ENCODE data around the gene MRPL49. TPM values are rescaled to one million over a fixed set of nuclear protein-coding genes. Genes with fewer than 3 reads are reported as not detected.
A peak's percentile ranks its signal among the peaks of the same experiment; 100 is the strongest.

The MRPL49 gene
- total and polyA plus RNA-seq, 2 of the 13 experiments (the other 11 are each of a cell fraction or from before 2014, with no cell fraction given) = 39.2 to 53.3 TPM

DNA sequence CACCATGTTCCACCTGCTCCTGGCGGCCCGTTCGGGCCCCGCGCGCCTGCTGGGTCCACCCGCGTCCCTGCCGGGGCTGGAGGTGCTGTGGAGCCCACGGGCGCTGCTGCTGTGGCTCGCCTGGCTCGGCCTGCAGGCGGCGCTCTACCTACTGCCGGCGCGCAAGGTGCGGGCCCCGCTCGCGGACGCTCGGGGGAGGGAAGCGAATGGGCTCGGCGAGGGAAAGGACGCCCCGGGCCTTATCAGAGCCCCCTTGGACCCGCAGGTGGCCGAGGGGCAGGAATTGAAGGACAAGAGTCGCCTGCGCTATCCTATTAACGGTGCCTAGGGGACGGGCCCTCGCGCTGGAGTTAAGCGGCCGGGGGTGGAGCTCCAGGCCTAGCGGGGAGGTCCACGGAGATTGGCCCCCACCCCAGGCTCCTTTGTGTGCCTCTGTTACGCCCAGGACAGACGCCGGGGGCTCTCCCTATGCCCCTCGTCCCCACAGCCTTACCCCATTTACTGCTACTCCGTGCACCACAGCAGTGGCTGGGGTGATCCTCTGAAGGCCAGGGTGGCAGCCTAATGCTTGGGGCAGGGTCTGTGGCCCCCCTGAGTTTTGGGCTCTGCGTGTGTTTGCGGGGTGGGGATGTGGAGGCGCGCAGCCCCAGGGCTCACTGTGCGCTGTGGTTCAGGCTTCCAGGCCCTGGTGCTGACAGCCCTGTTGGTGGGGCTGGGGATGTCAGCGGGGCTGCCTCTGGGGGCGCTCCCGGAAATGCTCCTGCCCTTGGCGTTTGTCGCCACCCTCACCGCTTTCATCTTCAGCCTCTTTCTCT, 9.4 kb upstream of the MRPL49 start (continued):
- TF ChIP-seq, protein P1, sequence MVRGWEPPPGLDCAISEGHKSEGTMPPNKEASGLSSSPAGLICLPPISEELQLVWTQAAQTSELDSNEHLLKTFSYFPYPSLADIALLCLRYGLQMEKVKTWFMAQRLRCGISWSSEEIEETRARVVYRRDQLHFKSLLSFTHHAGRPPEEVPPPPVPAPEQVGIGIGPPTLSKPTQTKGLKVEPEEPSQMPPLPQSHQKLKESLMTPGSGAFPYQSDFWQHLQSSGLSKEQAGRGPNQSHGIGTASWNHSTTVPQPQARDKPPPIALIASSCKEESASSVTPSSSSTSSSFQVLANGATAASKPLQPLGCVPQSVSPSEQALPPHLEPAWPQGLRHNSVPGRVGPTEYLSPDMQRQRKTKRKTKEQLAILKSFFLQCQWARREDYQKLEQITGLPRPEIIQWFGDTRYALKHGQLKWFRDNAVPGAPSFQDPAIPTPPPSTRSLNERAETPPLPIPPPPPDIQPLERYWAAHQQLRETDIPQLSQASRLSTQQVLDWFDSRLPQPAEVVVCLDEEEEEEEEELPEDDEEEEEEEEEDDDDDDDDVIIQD (CRISPR knock-in tag; IDR thresholded peaks at IDR 0.05; ENCODE audit: low read depth) = no peak
- no peak for TF ChIP-seq KDM6A (CRISPR knock-in tag; IDR thresholded peaks at IDR 0.05; ENCODE audit: low read depth)
- no peak for TF ChIP-seq ZNF577 (CRISPR knock-in tag; IDR thresholded peaks at IDR 0.05; ENCODE audit: borderline replicate concordance, low read depth)
- 0 out of 2 replicates have a peak, but pooled peaks have one; percentile 3 for TF ChIP-seq ARNTL (CRISPR knock-in tag; IDR thresholded peaks at IDR 0.05)
- TF ChIP-seq ZNF484 (CRISPR knock-in tag; IDR thresholded peaks at IDR 0.05; ENCODE audit: borderline replicate concordance, low read depth) = no peak
- TF ChIP-seq, protein P2, sequence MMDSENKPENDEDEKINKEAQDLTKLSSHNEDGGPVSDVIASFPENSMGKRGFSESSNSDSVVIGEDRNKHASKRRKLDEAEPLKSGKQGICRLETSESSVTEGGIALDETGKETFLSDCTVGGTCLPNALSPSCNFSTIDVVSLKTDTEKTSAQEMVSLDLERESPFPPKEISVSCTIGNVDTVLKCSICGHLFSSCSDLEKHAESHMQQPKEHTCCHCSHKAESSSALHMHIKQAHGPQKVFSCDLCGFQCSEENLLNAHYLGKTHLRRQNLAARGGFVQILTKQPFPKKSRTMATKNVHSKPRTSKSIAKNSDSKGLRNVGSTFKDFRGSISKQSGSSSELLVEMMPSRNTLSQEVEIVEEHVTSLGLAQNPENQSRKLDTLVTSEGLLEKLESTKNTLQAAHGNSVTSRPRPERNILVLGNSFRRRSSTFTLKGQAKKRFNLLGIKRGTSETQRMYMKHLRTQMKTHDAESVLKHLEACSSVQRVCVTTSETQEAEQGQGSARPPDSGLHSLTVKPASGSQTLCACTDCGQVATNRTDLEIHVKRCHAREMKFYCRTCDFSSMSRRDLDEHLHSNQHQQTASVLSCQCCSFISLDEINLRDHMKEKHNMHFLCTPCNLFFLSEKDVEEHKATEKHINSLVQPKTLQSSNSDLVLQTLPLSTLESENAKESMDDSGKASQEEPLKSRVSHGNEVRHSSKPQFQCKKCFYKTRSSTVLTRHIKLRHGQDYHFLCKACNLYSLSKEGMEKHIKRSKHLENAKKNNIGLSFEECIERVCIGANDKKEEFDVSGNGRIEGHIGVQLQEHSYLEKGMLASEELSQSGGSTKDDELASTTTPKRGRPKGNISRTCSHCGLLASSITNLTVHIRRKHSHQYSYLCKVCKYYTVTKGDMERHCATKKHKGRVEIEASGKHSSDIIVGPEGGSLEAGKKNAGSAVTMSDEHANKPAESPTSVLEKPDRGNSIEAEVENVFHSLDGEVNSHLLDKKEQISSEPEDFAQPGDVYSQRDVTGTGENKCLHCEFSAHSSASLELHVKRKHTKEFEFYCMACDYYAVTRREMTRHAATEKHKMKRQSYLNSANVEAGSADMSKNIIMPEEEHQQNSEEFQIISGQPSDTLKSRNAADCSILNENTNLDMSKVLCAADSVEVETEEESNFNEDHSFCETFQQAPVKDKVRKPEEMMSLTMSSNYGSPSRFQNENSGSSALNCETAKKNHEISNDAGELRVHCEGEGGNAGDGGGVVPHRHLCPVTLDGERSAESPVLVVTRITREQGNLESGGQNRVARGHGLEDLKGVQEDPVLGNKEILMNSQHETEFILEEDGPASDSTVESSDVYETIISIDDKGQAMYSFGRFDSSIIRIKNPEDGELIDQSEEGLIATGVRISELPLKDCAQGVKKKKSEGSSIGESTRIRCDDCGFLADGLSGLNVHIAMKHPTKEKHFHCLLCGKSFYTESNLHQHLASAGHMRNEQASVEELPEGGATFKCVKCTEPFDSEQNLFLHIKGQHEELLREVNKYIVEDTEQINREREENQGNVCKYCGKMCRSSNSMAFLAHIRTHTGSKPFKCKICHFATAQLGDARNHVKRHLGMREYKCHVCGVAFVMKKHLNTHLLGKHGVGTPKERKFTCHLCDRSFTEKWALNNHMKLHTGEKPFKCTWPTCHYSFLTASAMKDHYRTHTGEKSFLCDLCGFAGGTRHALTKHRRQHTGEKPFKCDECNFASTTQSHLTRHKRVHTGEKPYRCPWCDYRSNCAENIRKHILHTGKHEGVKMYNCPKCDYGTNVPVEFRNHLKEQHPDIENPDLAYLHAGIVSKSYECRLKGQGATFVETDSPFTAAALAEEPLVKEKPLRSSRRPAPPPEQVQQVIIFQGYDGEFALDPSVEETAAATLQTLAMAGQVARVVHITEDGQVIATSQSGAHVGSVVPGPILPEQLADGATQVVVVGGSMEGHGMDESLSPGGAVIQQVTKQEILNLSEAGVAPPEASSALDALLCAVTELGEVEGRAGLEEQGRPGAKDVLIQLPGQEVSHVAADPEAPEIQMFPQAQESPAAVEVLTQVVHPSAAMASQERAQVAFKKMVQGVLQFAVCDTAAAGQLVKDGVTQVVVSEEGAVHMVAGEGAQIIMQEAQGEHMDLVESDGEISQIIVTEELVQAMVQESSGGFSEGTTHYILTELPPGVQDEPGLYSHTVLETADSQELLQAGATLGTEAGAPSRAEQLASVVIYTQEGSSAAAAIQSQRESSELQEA (CRISPR knock-in tag; IDR thresholded peaks at IDR 0.05; ENCODE audit: not compliant biosample characterization) = peak; percentile 77
- no peak for TF ChIP-seq HOXA7 (CRISPR knock-in tag; IDR thresholded peaks at IDR 0.05)
- TF ChIP-seq SP5 (CRISPR knock-in tag; IDR thresholded peaks at IDR 0.05; ENCODE audit: borderline replicate concordance, low read depth) = peak; percentile 29; the same call in 1 of the 2 replicates
- TF ChIP-seq, protein P3, sequence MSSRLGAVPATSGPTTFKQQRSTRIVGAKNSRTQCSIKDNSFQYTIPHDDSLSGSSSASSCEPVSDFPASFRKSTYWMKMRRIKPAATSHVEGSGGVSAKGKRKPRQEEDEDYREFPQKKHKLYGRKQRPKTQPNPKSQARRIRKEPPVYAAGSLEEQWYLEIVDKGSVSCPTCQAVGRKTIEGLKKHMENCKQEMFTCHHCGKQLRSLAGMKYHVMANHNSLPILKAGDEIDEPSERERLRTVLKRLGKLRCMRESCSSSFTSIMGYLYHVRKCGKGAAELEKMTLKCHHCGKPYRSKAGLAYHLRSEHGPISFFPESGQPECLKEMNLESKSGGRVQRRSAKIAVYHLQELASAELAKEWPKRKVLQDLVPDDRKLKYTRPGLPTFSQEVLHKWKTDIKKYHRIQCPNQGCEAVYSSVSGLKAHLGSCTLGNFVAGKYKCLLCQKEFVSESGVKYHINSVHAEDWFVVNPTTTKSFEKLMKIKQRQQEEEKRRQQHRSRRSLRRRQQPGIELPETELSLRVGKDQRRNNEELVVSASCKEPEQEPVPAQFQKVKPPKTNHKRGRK (CRISPR knock-in tag; IDR thresholded peaks at IDR 0.05) = no peak
- TF ChIP-seq, protein P4, sequence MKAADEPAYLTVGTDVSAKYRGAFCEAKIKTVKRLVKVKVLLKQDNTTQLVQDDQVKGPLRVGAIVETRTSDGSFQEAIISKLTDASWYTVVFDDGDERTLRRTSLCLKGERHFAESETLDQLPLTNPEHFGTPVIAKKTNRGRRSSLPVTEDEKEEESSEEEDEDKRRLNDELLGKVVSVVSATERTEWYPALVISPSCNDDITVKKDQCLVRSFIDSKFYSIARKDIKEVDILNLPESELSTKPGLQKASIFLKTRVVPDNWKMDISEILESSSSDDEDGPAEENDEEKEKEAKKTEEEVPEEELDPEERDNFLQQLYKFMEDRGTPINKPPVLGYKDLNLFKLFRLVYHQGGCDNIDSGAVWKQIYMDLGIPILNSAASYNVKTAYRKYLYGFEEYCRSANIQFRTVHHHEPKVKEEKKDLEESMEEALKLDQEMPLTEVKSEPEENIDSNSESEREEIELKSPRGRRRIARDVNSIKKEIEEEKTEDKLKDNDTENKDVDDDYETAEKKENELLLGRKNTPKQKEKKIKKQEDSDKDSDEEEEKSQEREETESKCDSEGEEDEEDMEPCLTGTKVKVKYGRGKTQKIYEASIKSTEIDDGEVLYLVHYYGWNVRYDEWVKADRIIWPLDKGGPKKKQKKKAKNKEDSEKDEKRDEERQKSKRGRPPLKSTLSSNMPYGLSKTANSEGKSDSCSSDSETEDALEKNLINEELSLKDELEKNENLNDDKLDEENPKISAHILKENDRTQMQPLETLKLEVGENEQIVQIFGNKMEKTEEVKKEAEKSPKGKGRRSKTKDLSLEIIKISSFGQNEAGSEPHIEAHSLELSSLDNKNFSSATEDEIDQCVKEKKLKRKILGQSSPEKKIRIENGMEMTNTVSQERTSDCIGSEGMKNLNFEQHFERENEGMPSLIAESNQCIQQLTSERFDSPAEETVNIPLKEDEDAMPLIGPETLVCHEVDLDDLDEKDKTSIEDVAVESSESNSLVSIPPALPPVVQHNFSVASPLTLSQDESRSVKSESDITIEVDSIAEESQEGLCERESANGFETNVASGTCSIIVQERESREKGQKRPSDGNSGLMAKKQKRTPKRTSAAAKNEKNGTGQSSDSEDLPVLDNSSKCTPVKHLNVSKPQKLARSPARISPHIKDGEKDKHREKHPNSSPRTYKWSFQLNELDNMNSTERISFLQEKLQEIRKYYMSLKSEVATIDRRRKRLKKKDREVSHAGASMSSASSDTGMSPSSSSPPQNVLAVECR (CRISPR knock-in tag; IDR thresholded peaks at IDR 0.05; ENCODE audit: borderline replicate concordance) = peak; percentile 64; the same call in 1 of the 2 replicates

Data from HepG2 (cell line).